Uterus (tissue), 2 donors: ENCODE measurements around the gene PIK3C2G.

ENCODE experiments used
- POLR2A ChIP-seq, 2 donors: fragments of 450-650 bp; IDR thresholded peaks; one replicate each; pipeline ENCODE4 v1.6.1; 2016; ENCODE audit warnings: antibody characterized with exemption in 2 of 2, mild to moderate bottlenecking in 1 of 2, moderate library complexity in 1 of 2
- TF ChIP-seq, protein P1 (sequence below), 4 experiments: fragments of 200-600 bp in 2 of 4; fragments of 450-650 bp in 2 of 4; sonication (generic) in 2 of 4; IDR thresholded peaks; one replicate each; pipeline ENCODE4 v1.5.1; 2016 to 2019; ENCODE audit warnings: antibody characterized with exemption in 4 of 4, mild to moderate bottlenecking in 2 of 4, moderate library complexity in 1 of 4

DNA sequence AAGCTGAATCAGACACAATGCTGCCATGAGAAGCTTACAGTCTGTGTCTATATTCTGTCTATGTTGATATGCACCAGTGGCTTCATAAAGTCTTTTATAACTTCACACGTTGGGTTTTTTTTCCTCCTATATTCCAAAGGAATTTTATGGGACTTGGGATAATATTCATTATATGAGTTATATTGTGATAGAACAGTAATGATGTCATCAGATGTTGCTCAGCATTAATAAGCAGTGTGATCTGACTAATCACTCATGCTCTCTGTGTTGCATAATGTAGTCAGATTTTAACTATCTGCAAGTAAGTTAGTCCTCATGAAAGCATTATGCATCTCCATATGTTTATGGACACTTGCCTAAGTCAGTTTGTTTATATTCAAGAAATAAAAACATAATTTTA lies 316.9 kb downstream of the PIK3C2G start:
- TF ChIP-seq, protein P1, sequence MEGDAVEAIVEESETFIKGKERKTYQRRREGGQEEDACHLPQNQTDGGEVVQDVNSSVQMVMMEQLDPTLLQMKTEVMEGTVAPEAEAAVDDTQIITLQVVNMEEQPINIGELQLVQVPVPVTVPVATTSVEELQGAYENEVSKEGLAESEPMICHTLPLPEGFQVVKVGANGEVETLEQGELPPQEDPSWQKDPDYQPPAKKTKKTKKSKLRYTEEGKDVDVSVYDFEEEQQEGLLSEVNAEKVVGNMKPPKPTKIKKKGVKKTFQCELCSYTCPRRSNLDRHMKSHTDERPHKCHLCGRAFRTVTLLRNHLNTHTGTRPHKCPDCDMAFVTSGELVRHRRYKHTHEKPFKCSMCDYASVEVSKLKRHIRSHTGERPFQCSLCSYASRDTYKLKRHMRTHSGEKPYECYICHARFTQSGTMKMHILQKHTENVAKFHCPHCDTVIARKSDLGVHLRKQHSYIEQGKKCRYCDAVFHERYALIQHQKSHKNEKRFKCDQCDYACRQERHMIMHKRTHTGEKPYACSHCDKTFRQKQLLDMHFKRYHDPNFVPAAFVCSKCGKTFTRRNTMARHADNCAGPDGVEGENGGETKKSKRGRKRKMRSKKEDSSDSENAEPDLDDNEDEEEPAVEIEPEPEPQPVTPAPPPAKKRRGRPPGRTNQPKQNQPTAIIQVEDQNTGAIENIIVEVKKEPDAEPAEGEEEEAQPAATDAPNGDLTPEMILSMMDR (IDR thresholded peaks at IDR 0.05) = no peak
- TF ChIP-seq POLR2A (IDR thresholded peaks at IDR 0.05) = no peak
